Measurements from ENCODE around the gene CYLD. TPM values are rescaled to one million over a fixed set of nuclear protein-coding genes. Genes with fewer than 3 reads are reported as not detected.
A peak's percentile ranks its signal among the peaks of the same experiment; 100 is the strongest.

Gene CYLD
- total RNA-seq, 2 donors from 2014 or later: 21.5 to 36.3 TPM

- peak; percentile 8 for ATAC-seq
- no peak for DNase-seq
- intact Hi-C loops (cut with DNase I, micrococcal nuclease): no loop called here
These were observed 32.7 kb upstream of the CYLD start for GRCh38 chr16:50709061-50709684.

- intact Hi-C loops (cut with DNase I, micrococcal nuclease): no loop called here
- no peak for DNase-seq
- no peak for ATAC-seq
These were observed 31.9 kb upstream of the CYLD start for GRCh38 chr16:50709980-50710379.

DNA sequence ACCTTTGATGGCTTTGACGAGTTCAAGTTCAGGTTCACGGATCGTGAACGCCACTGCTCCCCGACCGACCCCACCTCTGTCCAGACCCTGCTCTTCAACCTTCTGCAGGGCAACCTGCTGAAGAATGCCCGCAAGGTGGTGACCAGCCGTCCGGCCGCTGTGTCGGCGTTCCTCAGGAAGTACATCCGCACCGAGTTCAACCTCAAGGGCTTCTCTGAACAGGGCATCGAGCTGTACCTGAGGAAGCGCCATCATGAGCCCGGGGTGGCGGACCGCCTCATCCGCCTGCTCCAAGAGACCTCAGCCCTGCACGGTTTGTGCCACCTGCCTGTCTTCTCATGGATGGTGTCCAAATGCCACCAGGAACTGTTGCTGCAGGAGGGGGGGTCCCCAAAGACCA lies 30.8 kb upstream of the CYLD start:
- DNase-seq (no peak), ATAC-seq (no peak)
- intact Hi-C loops (cut with DNase I, micrococcal nuclease): no loop called here

DNA sequence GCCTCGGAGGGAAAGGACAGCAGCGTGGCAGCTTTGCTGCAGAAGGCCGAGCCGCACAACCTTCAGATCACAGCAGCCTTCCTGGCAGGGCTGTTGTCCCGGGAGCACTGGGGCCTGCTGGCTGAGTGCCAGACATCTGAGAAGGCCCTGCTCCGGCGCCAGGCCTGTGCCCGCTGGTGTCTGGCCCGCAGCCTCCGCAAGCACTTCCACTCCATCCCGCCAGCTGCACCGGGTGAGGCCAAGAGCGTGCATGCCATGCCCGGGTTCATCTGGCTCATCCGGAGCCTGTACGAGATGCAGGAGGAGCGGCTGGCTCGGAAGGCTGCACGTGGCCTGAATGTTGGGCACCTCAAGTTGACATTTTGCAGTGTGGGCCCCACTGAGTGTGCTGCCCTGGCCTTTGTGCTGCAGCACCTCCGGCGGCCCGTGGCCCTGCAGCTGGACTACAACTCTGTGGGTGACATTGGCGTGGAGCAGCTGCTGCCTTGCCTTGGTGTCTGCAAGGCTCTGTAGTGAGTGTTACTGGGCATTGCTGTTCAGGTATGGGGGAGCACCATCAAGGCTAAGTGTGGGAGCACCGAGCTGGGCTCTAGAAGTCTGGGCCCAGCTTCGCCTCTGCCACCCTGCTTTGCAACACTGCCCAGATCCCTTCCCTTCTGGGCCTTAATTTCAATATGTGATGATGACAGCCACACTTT lies 29.9 kb upstream of the CYLD start:
- DNase-seq (no peak), ATAC-seq (no peak)
- intact Hi-C loops (cut with DNase I, micrococcal nuclease): no loop called here

DNA sequence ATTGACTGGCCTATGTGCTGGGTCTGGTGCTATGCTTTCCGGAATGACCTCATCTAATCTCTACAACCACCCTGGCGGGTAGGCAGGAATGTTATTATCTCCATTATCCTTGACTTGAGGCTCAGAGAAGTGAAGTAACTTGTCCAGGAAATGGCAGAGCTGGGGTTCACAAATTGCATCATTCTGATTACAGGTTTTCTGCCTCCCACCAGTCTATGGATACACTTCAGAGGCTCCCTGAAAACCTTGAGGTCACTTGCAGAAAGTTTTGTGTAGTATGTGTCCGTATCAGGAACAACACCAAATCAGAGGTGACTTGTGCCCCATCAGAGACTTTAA lies 29.4 kb upstream of the CYLD start:
- ATAC-seq (no peak), DNase-seq (no peak)
- intact Hi-C loops (cut with DNase I, micrococcal nuclease): no loop called here

DNA sequence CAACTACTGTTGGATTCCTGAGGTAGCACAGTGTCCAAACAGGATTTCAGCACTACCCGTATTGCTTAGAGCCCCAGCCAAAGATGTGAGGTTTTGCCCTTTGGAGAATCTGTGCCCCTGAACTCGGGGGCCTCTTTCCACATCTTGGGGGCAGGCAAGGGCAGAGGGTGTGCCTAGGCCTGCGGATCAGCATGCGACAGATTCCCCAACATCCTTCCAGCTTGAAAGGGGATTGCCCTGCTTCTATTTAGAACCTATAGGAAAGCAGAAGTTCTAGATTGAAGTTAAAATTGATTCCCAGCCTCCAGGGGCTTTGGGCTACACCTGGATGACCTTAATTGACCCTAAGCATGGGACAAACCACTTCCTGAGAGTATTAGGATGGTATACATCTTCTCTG lies 28.9 kb upstream of the CYLD start:
- ATAC-seq (no peak), DNase-seq (no peak)
- intact Hi-C loops (cut with DNase I, micrococcal nuclease): no loop called here

- intact Hi-C loops (cut with DNase I, micrococcal nuclease): no loop called here
- ATAC-seq: no peak
- DNase-seq: no peak
These were observed 24.8 kb upstream of the CYLD start for GRCh38 chr16:50717091-50717490.

DNA sequence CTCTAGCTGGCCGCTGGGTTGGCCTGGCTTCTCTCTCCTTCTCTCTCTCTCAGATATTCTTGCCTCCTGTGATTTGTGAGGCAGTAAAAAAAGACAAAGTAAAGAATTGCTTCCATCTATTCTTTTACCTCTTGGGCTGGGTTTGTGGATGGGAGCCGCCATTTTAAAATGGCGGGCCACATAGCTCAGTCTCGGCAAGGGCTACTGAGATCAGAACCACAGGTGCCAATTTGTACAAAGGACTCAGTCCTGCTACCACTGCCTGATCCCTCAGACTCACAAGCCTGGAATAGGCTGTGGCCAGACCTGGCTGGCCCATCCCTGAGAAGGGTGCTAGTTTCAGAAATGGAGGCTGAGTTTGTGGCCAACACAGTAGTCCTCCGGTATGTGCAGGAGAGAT lies 24.4 kb upstream of the CYLD start:
- no peak for DNase-seq
- ATAC-seq: no peak
- intact Hi-C loops (cut with DNase I, micrococcal nuclease): no loop called here

DNA sequence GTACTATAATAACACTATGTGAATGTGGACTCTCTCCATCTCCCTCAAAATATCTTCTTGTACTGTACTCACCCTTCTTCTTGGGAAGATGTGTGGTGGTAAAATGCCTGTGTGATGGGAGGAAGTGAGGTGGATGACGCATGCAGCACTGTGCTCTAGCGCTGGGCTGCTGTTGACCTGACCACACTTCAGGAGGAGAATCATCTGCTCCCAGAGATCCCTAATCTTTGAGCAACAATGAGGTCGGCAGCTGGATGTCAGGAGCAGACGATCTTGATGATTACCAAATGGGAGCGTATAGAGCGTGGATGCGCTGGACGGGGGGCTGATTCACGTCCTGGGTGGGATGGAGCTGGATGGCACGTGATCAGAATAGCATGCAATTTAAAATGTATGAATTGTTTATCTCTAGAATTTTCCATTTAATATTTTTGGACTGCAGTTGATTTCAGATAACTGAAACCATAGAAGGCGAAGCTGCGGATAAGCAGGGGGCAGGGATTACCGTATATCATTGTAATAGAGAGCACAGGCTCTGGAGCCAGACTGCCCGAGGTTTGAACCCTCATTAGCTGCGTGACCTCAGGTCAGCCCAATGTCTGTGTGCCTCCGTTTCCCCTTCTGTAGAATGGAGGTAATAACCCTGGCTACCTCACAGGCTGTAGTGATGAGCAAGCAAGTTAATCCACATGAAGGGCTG lies 23.7 kb upstream of the CYLD start:
- DNase-seq: no peak
- ATAC-seq: no peak
- intact Hi-C loops (cut with DNase I, micrococcal nuclease): no loop called here

DNA sequence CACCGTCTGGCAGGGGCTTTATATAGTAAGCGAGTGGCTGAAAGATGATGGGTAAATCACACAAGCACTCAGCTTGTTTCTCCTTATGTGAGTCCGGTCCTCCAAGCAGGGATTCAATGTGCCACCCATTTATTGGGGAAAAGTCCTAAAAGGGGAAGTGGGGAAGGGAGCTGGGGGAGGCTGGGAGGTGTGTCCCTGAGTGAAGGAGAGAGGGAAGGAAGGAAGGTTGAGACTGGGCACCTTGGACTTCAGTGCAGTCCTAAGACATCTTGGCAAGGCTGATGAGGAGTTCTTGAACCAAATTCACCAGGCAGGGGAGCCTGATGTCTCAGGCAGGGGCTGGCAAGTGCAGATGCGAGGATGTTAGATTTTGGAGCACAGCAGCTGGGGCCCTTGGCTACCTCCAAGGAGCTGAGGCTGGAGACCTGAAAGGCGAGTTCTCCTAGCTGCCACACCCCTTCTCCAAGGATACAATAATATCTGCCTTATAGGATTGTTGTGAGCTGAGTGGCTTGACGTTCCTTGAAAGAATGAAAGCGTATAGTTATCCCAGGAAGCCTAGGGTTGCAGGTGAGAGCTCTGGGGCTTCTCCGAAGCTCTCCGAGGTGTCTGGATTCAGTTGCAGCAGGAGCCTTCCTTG lies 23.0 kb upstream of the CYLD start:
- DNase-seq (no peak), ATAC-seq (peak; percentile 83)
- intact Hi-C loops (cut with DNase I, micrococcal nuclease): no loop called here

DNA sequence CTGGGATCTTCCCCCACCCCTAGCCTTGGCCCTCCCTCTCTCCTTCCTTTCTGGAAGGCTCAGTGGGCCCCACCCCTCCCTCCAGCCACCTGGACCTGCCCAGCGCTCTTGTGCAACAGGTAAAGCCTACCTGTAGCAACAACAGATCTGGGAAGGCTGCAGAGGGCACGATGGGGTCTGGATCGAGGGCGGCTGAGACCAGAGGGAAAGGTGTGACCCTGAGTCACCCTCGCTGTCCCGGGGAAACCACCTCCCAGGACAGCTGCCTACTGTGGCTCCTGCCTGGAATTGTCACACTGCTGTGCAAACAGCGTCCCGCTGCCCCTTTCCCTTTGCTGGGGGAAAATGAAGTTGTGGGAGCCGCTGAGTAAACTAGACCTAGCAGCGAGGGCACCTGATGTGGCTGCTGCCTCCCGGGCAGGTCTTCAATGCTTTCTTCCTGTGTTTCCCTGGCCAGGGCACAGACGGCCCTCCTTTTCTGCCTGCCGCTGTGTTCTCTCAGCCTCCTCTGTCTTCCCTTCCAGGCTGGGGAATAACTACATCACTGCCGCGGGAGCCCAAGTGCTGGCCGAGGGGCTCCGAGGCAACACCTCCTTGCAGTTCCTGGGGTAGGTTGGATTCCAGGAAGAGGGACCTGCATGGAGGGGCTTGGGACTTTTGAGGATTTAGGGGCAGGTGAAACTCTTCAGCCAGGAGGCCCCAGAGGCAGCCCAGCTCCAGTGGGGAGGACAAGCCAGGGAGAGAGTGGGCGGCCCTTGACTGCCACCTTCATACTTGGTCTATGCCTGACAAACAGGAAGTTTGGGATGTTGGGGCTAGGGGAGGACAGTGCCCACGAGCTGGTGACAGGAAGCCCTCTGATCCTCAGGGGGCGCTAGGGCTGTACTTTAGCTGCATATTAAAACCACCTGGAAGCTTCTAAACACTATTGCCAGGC lies 22.2 kb upstream of the CYLD start:
- DNase-seq (peak; percentile 52 to 54), ATAC-seq (peak; percentile 89)
- intact Hi-C loops (cut with DNase I, micrococcal nuclease): no loop called here

DNA sequence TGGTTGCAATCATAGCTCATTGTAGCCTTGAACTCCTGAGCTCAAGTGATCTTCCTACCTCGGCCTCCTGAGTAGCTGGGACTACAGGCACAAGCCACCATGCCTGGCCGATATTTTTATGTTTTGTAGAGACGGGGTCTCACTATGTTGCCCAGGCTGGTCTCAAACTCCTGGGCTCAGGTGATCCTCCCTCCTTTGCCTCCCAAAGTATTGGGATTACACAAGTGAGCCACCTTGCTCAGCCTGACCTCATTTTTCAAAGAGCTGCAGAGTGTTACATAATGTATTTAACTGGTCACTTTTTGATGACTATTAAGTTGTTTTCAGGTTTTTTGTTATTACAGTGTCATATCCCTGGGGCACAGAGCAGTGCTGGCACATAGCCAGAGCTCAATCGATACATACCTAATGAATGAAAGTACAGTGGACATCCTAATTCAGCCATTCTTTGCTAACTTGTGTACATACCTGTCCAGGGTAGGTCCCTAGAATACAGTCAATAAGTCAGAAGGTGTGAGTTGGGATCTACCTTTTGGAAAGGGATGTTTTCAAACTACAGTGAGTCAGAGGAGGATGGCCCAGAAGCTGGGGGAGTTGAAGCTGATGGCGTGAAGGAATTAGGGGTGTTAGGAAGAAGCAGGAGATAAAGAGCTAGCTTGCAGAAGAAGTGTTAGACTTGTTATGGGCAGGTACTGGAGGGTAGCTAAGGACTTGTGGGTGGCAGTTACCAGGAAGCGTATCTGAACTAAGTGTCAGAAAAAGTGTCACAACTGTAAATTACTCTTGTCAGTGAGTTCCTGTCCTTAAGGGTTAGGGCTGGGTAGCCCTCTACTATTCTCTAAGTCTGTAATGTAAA lies 20.1 kb upstream of the CYLD start:
- ATAC-seq (no peak), DNase-seq (no peak)

GRCh38 chr16:50722405-50722737 lies 19.5 kb upstream of the CYLD start:
- no peak for ATAC-seq
- DNase-seq: no peak
- intact Hi-C loops (cut with DNase I, micrococcal nuclease): no loop called here

More for the DNA sequence above, 20.1 kb upstream of the CYLD start:
- intact Hi-C loops (cut with DNase I, micrococcal nuclease): no loop called here

GRCh38 chr16:50722960-50723359 lies 18.9 kb upstream of the CYLD start:
- intact Hi-C loops (cut with DNase I, micrococcal nuclease): no loop called here
- DNase-seq: no peak
- no peak for ATAC-seq

DNA sequence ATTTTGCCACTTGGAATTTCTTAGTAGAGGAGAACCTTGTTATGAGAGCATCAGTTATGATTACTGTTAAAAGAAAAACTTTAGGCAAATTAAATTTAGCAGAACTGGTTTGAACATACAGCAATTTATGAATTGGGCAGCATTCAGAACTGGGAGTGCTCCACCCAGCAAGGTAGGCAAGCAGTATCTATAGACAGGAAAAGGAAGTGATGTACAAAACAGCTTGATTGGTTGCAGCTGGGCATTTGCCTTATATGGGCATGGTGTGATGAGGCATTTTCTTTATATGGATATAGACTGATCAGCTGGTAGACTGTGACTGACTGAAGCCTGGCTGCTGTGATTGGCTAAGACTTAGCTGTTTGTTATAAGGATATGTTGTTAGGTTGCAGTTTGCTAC lies 17.6 kb upstream of the CYLD start:
- intact Hi-C loops (cut with DNase I, micrococcal nuclease): no loop called here
- DNase-seq: no peak
- ATAC-seq: peak; percentile 46

- intact Hi-C loops (cut with DNase I, micrococcal nuclease): no loop called here
- ATAC-seq (no peak), DNase-seq (no peak)
These were observed 10.5 kb upstream of the CYLD start for GRCh38 chr16:50731130-50731988.
